Activated T-helper 1 cell treated with anti-CD3 and anti-CD28 coated beads, Interleukin-12 subunit alpha, Interleukin-12 subunit beta, Interleukin-2, Interleukin-4 antibody, amounts not matched to agents 30 ng/mL and 10 ng/mL and 1 ng/mL, durations not matched to agents 14 hours and 24 hours and 36 hours (primary cell): Measurements from ENCODE around the gene KRT9. TPM values are rescaled to one million over a fixed set of nuclear protein-coding genes. Genes with fewer than 3 reads are reported as not detected.

Experiments
- DNase-seq: peaks from one replicate; pipeline ENCODE4 v3.0.0; 2021; ENCODE audit warnings: low spot score
- H3K27ac Mint-ChIP-seq: one replicate; pipeline ENCODE4 v1.8.0; 2021; ENCODE audit warnings: mild to moderate bottlenecking, mixed read lengths
- H3K27me3 Mint-ChIP-seq: one replicate; pipeline ENCODE4 v1.8.0; 2022; ENCODE audit warnings: mild to moderate bottlenecking, moderate library complexity, mixed read lengths; ENCODE audit not compliant: insufficient read depth
- H3K36me3 Mint-ChIP-seq: one replicate; pipeline ENCODE4 v1.8.0; 2021; ENCODE audit warnings: low read depth, mixed read lengths
- H3K4me1 Mint-ChIP-seq: one replicate; pipeline ENCODE4 v1.8.0; 2021; ENCODE audit warnings: low read depth, mixed read lengths
- H3K4me3 Mint-ChIP-seq: one replicate; pipeline ENCODE4 v1.8.0; 2021; ENCODE audit warnings: mild to moderate bottlenecking, moderate library complexity, mixed read lengths
- H3K9me3 Mint-ChIP-seq: one replicate; pipeline ENCODE4 v1.8.0; 2021; ENCODE audit warnings: mixed read lengths
- intact Hi-C: fragments of 100-400 bp; cut with micrococcal nuclease; formaldehyde crosslinking; loops from one replicate; pipeline ENCODE4 v1.15.1; 2024
- total RNA-seq: library from RNA; stranded (reverse); gene quantifications from 2 replicates; pipeline ENCODE4 v1.2.3, GENCODE V29; 2022

The KRT9 gene
- total RNA-seq, 1 donor from 2014 or later, result not detected

DNA sequence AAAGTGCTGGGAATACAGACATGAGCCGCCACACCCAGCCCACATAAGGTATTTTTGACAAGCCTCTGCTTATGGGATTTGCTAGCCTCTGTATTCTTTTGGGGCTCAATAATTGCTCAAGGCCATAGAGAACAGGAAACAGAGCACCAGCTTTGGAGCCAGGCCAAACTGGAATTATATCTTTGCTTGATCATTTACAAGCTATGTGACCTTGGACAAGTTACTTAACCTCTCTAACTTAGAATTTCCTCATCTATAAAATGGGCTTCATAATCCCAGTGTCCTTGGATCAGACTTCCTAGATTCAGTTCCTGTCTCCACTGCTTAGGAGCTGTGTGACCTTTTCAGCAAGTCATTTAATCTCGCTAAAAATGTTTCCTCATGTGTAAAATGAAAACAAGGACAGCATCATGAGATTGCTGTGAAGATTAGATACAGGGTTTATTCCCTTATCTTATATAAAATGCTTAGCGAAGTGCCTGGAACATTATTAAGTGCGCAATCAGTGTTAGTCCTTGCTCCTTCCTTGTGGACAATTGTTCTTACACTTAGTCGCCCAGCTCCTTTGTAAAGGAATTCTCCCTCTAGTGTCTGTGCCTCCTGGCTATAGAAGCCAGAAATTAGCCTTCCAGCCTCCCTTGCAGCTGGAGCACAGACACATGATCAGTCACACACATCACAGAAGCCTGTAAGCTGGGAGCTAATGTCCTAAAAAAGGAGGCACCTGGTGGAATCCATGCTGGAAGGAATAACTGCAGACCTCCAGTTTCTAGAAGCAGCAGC lies 16.6 kb downstream of the KRT9 start:
- Mint-ChIP-seq H3K27ac (no peak overlapping the region), H3K36me3 (no peaks in the 10 kb centered on the region), H3K4me1 (no peaks in the 10 kb centered on the region), H3K4me3 (no peak overlapping the region), H3K9me3 (no peaks in the 10 kb centered on the region), H3K27me3 (peaks cover 16% of the 10 kb centered on the region)
- DNase-seq, result no peak
- intact Hi-C loops, result no loop called here

DNA sequence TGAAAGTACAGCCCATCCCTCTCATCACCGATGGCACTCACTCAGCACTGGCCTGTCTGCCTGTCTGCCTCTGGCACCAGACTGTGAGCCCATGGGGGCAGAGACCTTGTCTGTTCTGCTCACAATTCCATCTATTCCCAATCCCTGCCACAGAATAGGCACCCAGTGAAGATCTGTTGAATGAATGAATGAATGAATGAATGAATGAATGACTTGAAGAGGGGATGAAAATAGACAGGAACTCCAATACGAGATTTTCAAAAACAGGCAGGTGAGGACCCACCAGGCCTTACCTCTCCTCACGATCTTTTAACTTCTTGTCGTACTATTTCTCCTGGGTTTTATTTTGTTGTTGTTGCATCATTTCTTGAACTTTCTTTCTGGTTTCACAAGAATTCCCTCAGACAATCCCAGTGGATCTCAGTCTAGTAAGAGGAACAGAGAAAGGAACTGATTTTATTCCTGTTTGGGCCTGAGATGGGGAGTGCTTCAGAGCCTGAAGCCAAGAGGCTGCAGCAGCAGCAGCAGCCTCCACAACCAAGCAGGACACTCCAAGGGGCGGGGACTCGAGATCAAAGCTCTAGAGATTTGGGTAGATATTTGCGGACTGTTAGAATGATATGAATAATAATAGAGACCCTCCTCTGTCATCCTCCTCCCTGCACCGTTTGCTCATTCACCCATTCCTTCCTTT lies 17.7 kb downstream of the KRT9 start:
- DNase-seq, result no peak
- H3K4me1 Mint-ChIP-seq, result peaks cover 5% of the 10 kb centered on the region
- no peak overlapping the region for H3K4me3 Mint-ChIP-seq
- H3K27me3 Mint-ChIP-seq, result peaks cover 10% of the 10 kb centered on the region
- no peaks in the 10 kb centered on the region for H3K36me3 Mint-ChIP-seq
- no peak overlapping the region for H3K27ac Mint-ChIP-seq
- intact Hi-C loops, result no loop called here
- no peaks in the 10 kb centered on the region for H3K9me3 Mint-ChIP-seq

DNA sequence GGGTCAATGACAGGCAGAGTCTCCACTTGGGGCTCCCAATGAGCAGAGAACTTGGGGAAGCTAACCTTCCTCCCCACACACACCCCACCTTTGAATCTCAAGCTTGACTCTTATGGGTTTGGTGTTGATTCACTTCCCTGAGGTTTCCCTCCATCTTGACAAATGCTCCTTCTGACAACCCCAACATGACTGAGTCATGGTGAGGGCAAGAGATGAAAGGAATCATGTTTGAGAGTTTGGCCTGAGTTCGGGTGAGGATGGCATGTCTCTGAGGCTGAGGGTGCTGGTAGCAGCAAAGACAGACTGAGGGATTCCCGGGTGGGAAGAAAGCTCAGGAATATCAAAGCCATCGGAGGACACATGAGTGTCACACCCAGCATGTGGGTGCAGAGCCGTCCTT lies 18.7 kb downstream of the KRT9 start:
- no peaks in the 10 kb centered on the region for H3K36me3 Mint-ChIP-seq
- no peak for DNase-seq
- intact Hi-C loops, result no loop called here
- H3K4me3 Mint-ChIP-seq, result no peak overlapping the region
- H3K9me3 Mint-ChIP-seq, result no peaks in the 10 kb centered on the region
- H3K27ac Mint-ChIP-seq, result no peak overlapping the region
- peaks cover 7% of the 10 kb centered on the region for H3K27me3 Mint-ChIP-seq
- peaks cover 13% of the 10 kb centered on the region for H3K4me1 Mint-ChIP-seq

DNA sequence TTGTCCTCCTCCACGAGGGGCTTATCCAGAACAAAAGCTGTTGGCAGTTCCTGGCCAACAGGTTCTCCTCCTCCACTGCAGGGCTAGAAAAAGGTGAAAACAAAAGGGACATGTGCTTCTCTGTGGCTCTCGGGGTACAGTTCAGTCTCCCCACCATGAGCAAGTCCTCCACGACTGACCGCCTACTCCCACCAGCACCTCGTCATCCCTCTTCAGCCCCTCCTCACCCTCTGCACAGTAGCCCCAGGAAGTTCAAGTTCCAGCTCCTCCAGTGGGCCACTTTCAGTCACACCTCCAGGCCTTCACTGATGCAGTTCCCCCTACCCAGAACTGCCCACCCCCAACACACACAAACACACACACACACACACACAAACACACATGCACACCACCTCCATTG lies 19.4 kb downstream of the KRT9 start:
- no peaks in the 10 kb centered on the region for H3K36me3 Mint-ChIP-seq
- intact Hi-C loops, result no loop called here
- H3K9me3 Mint-ChIP-seq, result peaks cover 1% of the 10 kb centered on the region
- peaks cover 20% of the 10 kb centered on the region for H3K4me1 Mint-ChIP-seq
- no peak overlapping the region for H3K4me3 Mint-ChIP-seq
- H3K27ac Mint-ChIP-seq, result no peak overlapping the region
- H3K27me3 Mint-ChIP-seq, result peaks cover 2% of the 10 kb centered on the region
- no peak for DNase-seq

DNA sequence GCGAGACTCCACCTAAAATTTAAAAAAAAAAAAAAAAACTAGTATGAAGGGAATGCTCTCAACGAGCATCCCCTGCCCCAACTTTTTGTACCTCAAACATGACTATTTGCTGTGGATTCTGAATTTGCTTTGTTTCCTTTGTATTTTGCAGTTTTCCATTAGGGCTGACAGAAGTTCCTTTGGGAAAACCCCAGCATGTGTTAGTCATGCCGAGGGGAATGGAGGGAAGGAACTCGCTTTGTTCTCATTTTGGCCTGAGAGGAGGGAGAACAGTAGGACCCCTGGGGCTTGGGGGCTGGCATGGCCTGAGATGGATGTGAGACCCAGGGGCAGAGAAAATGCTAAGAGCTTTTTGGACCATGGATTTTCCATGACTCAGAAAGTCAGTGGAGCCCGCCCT lies 20.5 kb downstream of the KRT9 start:
- intact Hi-C loops, result no loop called here
- Mint-ChIP-seq H3K27me3 (peaks cover 2% of the 10 kb centered on the region), H3K36me3 (peaks cover 1% of the 10 kb centered on the region)

DNA sequence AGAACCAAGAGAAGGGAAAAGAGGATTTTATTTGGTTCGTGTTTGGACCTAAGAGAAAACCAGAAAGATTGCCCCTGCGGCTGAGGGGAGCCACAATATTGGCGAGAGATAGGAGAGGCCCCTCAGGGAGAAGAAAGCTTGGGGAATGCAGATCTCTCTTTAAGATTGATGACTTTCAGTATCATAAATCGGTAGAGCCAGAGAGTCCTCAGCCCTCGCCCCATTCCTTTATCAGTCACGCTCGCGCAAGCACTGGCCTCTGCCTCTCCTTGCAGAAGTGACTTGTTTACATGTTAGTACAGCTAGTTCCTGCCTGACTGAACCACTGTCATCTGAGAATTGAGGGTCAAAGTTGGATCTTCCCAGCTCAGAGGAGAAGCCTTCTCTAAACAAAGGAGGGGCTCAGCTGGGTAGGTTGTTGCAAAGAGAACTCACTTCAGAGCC lies 22.2 kb downstream of the KRT9 start:
- peaks cover 21% of the 10 kb centered on the region for H3K4me1 Mint-ChIP-seq
- no peak for DNase-seq
- peaks cover 10% of the 10 kb centered on the region for H3K27me3 Mint-ChIP-seq
- peaks cover 1% of the 10 kb centered on the region for H3K36me3 Mint-ChIP-seq
- H3K27ac Mint-ChIP-seq, result peak overlapping the region; percentile 31
- H3K4me3 Mint-ChIP-seq, result no peak overlapping the region
- intact Hi-C loops, result loop anchor here (1.0 to 5.0 kb wide), 8 partner anchors 30 to 747 kb away; no protein-coding TSS in a partner anchor
- H3K9me3 Mint-ChIP-seq, result peaks cover 8% of the 10 kb centered on the region

More for the DNA sequence above, 20.5 kb downstream of the KRT9 start:
- no peak overlapping the region for H3K4me3 Mint-ChIP-seq
- no peak overlapping the region for H3K27ac Mint-ChIP-seq
- peaks cover 8% of the 10 kb centered on the region for H3K9me3 Mint-ChIP-seq
- no peak for DNase-seq
- peaks cover 21% of the 10 kb centered on the region for H3K4me1 Mint-ChIP-seq

DNA sequence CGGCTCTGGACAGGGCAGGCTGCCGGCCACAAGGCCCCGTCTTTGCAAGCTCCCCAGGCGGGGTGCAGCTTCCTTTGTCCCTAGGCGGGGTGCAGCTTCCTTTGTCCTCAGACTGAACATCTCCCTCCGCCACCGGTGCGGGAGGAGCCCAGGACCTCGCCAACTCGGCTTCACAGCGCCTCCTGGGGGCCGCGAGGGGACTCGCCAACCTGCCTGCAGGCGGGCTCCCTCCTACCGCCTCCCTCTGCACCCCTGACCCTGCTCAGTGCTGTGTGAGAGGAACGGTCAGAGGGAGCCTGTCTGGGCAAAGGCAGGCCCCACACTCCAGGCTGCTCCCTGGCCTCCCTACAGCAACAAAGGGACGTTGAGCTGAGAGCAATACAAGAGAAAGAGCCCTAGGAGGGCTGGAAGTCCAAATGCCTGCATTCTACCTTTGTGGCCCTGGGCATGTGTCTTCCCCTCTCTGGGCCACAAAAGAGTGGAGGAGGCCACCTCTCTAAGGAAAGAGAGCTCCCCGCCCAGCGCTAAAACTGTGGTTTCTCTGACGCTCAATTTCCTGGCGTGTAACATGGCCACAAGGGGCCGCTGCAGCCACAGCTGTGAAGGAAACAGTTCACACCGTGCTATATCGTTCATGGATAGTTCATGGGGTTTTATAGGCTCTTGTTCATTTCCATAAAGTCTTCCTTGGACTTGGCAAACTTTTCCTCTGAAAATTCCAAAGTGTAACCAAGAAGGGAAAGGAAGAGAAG lies 22.8 kb downstream of the KRT9 start:
- peaks cover 8% of the 10 kb centered on the region for H3K9me3 Mint-ChIP-seq
- peak; percentile 74 for DNase-seq
- intact Hi-C loops, result loop anchor here (1.0 to 5.0 kb wide), 9 partner anchors 30 to 747 kb away; no protein-coding TSS in a partner anchor
- H3K27ac Mint-ChIP-seq, result peak overlapping the region; percentile 31
- H3K27me3 Mint-ChIP-seq, result peaks cover 10% of the 10 kb centered on the region
- no peak overlapping the region for H3K4me3 Mint-ChIP-seq
- H3K36me3 Mint-ChIP-seq, result peaks cover 1% of the 10 kb centered on the region
- H3K4me1 Mint-ChIP-seq, result peaks cover 21% of the 10 kb centered on the region

DNA sequence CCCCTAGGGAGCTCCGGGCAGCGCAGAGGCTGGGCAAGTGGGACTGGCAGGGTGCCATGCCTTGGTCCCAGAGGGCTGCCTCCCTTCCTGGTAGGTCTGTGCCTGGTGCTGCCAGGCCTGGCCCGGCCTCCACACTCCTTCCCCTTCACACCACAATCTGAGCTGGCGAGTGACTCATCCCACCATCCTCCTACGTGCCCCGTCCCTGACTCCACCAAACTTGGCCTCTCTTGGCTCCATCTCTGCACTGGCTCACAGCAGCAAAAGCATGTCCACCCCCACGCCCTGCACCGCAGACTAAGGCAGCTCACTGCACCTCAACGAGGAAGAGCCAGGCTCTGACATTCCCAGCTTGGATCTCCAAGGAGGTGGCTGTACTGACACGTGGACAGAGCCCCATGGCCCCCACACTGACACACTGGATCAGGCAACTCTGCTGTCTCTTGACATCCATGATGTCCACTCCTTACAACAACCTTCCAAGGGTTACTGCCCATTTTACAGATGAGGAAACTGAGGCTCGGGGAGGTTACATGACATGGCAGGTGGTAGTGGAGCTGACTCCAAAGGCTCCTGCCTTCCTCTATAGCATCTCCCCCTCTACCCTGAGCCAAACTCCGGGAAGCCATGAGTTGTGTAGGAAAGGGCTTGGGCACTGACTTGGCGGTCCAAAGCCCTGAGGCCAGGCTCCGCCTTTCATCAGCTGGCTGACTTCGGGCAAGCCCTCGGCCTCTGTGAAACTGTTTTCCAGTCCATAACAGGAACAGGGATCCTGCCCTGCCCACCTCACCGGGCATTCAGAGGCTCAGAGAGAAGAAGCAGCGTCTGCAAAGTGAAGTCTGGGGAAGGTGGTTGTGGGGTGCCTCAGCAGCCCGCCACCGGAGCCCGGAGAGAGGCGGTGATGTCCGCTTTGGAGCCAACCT lies 23.7 kb downstream of the KRT9 start:
- peaks cover 21% of the 10 kb centered on the region for H3K4me1 Mint-ChIP-seq
- intact Hi-C loops, result loop anchor here (1.0 to 5.0 kb wide), 4 partner anchors 61 to 746 kb away; no protein-coding TSS in a partner anchor
- peak overlapping the region; percentile 27 for H3K27ac Mint-ChIP-seq
- peaks cover 10% of the 10 kb centered on the region for H3K27me3 Mint-ChIP-seq
- peaks cover 1% of the 10 kb centered on the region for H3K36me3 Mint-ChIP-seq
- DNase-seq, result peak; percentile 6
- no peak overlapping the region for H3K4me3 Mint-ChIP-seq
- H3K9me3 Mint-ChIP-seq, result peaks cover 8% of the 10 kb centered on the region

DNA sequence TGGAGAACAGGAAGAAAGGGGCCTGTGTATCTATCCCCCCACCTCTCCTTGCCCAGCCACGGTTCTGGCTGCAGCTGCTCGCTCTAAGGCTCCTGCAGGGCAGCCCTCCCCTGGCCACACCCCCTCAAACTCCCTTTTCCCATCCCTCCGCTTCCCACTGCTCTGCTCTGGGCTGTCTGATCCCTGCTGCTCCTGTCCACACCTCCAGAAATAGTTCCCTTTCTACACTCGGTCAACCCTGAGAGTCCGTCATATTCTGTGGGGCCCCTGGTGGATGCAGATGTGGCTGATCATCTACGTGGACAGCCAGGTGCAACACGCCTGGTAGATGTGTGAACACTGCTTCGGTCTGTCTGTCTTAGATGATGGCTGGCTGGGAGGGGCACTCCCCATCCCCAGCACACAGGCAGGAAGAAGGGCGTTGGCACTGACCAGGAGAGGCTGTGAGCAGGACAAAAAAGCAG lies 24.4 kb downstream of the KRT9 start:
- intact Hi-C loops, result loop anchor here (5.0 kb wide), 1 partner anchor 745 kb away; no protein-coding TSS in a partner anchor
- no peak overlapping the region for H3K4me3 Mint-ChIP-seq
- H3K27ac Mint-ChIP-seq, result no peak overlapping the region
- peaks cover 11% of the 10 kb centered on the region for H3K27me3 Mint-ChIP-seq
- peaks cover 1% of the 10 kb centered on the region for H3K36me3 Mint-ChIP-seq
- peaks cover 21% of the 10 kb centered on the region for H3K4me1 Mint-ChIP-seq
- H3K9me3 Mint-ChIP-seq, result peaks cover 8% of the 10 kb centered on the region
- DNase-seq, result no peak

DNA sequence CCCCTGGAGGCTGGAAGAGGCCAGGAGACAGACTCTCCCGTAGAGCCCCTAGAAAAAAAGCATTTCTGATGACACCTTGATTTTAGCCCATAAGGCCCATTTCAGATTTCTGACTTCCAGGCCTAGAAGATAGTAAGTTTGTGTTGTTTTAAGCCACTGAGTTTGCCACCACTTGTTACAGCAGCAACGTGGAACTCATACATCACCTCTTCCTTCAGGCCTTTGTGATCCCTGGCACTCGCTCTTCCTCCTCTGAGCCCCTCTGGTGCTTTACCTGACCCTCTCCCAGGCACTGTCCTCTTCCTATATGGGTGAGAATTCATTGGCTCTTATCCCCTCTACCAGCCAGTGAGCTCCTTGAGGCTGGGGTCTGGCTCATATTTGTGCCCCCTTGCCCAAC lies 25.0 kb downstream of the KRT9 start:
- peaks cover 1% of the 10 kb centered on the region for H3K36me3 Mint-ChIP-seq
- peaks cover 8% of the 10 kb centered on the region for H3K9me3 Mint-ChIP-seq
- no peak overlapping the region for H3K4me3 Mint-ChIP-seq
- intact Hi-C loops, result loop anchor here (5.0 kb wide), 1 partner anchor 745 kb away; no protein-coding TSS in a partner anchor
- H3K27ac Mint-ChIP-seq, result no peak overlapping the region
- DNase-seq, result no peak
- peaks cover 11% of the 10 kb centered on the region for H3K27me3 Mint-ChIP-seq
- peaks cover 21% of the 10 kb centered on the region for H3K4me1 Mint-ChIP-seq

DNA sequence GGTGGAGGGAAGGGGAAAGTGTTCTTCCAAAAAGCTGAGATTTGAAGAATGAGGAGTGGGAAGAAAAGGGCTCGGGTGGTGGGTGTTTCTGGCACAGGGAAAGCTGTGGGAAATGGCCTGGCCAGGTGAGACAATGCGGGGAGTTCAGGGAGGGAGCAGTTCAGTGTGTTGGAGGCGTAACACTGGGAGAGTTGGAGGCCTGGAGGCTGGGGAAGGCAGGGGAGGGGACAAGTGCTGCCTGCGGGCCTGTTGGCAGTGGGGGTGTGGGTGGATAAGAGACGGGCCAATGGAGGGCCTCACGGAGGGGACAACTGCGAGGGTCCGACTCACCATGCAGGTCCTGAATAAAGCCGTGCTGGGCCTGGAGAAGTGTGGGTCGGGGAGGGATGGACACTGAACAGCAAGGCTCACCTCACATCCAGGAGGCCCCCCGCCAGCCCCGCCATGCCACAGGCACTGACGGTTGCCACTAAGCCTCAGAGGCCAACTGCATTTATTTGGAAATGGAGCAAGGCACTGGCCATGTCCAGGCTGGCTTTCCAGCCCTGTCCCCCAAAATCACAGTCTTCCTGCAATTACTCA lies 25.9 kb downstream of the KRT9 start:
- no peak for DNase-seq
- Mint-ChIP-seq H3K27ac (no peak overlapping the region), H3K4me1 (peaks cover 21% of the 10 kb centered on the region), H3K9me3 (peaks cover 8% of the 10 kb centered on the region), H3K36me3 (peaks cover 1% of the 10 kb centered on the region), H3K27me3 (peaks cover 11% of the 10 kb centered on the region), H3K4me3 (no peak overlapping the region)
- intact Hi-C loops, result loop anchor here (5.0 kb wide), 1 partner anchor 744 kb away; no protein-coding TSS in a partner anchor
